Kidney capillary endothelial cell (primary cell): Measurements from ENCODE around the gene PHLPP1.
"Not testable (repeated sequence)": the region's sequence is repeated elsewhere in the genome, so short reads cannot be mapped to it uniquely, and the experiment has no call there.

Experiments used
- DNase-seq: peaks from one replicate; pipeline ENCODE4 v3.0.0-alpha.2; 2018; ENCODE audit warnings: low spot score

PHLPP1 gene

GRCh38 chr18:62894681-62895390 lies 179.5 kb downstream of the PHLPP1 start:
- no peak for DNase-seq

- DNase-seq = peak; percentile 90
Measured at GRCh38 chr18:62897153-62897552, 181.8 kb downstream of the PHLPP1 start.

GRCh38 chr18:62898359-62898758 lies 183.0 kb downstream of the PHLPP1 start:
- DNase-seq = no peak

GRCh38 chr18:62899534-62899933 lies 184.2 kb downstream of the PHLPP1 start:
- DNase-seq = no peak

- no peak for DNase-seq
Measured at GRCh38 chr18:62900132-62900883, 185.0 kb downstream of the PHLPP1 start.

GRCh38 chr18:62902776-62903175 lies 187.4 kb downstream of the PHLPP1 start:
- no peak for DNase-seq

GRCh38 chr18:62904396-62905285 lies 189.3 kb downstream of the PHLPP1 start:
- no peak for DNase-seq

- no peak for DNase-seq
Measured at GRCh38 chr18:62912885-62913284, 197.5 kb downstream of the PHLPP1 start.

- not testable (repeated sequence) for DNase-seq
Measured at GRCh38 chr18:62913824-62914223, 198.5 kb downstream of the PHLPP1 start.

GRCh38 chr18:62914871-62915392 lies 199.6 kb downstream of the PHLPP1 start:
- DNase-seq = no peak

- DNase-seq = no peak
Measured at GRCh38 chr18:62918361-62918760, 203.0 kb downstream of the PHLPP1 start.

- DNase-seq = no peak
Measured at GRCh38 chr18:62919109-62919838, 203.9 kb downstream of the PHLPP1 start.

- no peak for DNase-seq
Measured at GRCh38 chr18:62925031-62925688, 209.8 kb downstream of the PHLPP1 start.

- no peak for DNase-seq
Measured at GRCh38 chr18:62928326-62928725, 213.0 kb downstream of the PHLPP1 start.

- no peak for DNase-seq
Measured at GRCh38 chr18:62933261-62933887, 218.0 kb downstream of the PHLPP1 start.

GRCh38 chr18:62935994-62936393 lies 220.7 kb downstream of the PHLPP1 start:
- DNase-seq = no peak

- no peak for DNase-seq
Measured at GRCh38 chr18:62937065-62937464, 221.7 kb downstream of the PHLPP1 start.

- no peak for DNase-seq
Measured at GRCh38 chr18:62938006-62938405, 222.7 kb downstream of the PHLPP1 start.

- DNase-seq = no peak
Measured at GRCh38 chr18:62938487-62938886, 223.1 kb downstream of the PHLPP1 start.

- DNase-seq = peak; percentile 30
Measured at GRCh38 chr18:62939433-62939832, 224.1 kb downstream of the PHLPP1 start.

GRCh38 chr18:62939926-62940325 lies 224.6 kb downstream of the PHLPP1 start:
- no peak for DNase-seq
